Measurements from ENCODE around the gene TMEM132C.

TMEM132C gene

DNA sequence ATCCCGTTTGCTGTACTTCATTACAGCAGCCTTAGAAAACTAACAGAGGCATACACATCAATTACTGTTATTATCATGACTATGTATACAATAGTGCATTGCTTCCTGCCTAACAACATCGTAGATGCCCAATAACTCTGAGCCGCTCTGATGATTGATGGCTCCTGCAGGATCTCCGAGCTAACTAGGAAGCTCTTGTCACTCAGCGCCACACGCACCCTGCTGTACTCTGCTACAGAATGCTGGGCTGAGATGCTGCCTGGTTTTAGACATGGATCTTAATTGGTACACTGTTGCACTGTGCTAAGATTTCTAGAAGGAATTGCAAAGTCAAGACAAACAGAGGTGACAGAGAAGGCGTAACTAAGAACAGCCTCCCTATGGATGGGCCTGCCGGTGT lies 387.5 kb downstream of the TMEM132C start:
- DNase-seq (ENCODE audit: low read depth in 1 of 2, low spot score in 1 of 2): no peak

DNA sequence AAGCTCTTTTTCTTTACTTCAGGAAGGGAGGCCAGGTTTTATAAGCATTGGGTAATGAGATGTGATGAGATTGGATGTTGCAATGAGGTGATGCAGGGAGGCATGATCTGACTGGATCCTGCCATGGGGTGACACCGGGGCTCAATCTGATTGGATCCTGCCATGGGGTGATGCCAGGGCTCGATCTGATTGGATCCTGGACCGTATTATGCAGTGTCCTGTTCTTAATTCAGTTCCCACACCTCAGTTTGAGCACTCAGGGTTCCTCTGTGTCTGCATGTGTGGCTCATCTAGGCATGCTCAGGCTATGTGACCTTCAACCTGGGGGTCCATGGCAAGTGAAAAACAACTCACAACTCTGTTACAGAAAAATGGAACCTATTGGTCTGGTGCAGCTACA lies 390.4 kb downstream of the TMEM132C start:
- DNase-seq (ENCODE audit: low read depth in 1 of 2, low spot score in 1 of 2): no peak

DNA sequence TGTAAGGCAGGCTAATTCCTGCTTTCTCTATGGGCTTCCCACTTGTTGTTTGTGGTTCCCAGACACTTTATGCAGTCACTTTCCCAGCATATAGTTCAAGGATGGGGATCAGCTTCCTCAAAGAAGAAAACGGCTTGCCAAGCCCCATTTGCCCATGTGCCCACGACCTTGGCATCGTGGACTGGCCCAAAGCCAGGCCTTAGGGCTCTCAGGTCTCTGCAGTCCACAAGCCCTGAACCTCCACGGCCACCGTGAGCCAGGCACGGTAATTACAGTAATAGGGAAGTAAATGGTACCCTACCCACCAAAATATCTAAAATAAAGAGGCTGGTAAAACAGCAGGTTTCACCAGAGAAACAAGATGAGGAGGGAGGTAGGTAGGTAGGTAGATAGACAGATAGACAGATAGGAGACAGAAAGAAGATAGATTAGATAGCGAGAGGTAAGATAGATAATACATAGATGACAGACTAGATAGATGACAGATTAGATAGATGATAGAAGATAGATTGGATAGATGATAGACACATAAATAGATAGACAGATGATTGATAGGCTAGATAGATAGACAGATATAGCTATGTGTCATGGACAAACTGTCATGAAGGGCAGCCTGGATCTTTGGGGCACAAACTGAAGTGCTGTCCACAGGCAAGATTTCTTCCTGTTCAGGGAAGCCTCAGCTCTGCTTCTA lies 393.7 kb downstream of the TMEM132C start:
- DNase-seq (ENCODE audit: low read depth in 1 of 2, low spot score in 1 of 2): no peak

DNA sequence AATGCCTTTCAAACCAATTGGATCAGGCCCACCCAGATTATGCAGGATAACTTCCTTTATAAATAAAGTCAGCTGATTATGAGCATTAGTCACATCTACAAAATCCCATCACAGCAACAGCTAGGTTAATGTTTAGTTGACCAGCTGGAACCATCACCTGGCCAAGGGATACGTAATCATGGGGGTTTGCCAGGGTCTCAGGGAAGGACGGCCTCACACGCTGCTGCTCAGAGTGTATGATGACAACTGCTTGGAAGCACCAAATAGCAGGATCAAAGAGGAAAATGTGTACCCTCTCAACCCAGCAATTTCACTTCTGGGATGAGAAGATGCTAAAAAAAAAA lies 394.2 kb downstream of the TMEM132C start:
- no peak for DNase-seq (ENCODE audit: low read depth in 1 of 2, low spot score in 1 of 2)

DNA sequence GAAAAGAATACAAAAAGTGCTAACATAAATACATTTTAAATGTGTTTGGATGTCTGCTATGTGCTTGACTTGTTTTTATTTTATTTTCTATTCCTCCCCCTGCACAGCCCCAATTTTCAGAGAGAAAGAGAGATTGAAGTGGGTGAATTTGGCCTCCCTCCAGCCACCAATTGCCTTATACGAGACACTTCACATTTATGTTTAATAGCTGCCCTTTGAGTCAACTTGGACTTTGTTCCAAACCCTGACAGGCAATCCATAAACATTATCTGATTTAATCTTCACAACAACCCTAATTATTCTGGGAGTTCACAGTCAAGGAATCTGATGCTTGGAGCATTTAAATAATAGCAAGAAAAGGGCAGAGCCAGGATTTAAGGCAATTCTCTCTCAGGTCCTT lies 395.1 kb downstream of the TMEM132C start:
- DNase-seq (ENCODE audit: low read depth in 1 of 2, low spot score in 1 of 2): no peak

DNA sequence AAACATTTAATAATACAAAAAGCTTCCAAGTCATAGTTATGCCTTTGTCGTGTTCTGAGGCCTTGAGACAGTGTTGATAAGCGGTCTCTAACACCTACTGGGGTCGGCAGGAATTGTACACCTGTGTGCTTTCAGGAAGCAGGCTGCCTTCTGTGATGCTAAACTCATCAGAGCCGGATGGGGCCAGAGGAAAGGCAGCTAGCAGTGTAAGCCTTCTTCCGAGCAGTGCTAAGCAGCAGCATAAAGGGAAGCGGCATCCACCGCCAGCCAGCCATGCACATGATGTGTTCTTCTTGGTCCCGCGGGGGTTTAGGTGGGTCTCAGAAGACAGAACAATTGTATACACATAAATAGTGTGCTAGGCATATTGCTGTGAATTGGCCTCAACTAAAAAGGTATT lies 397.5 kb downstream of the TMEM132C start:
- DNase-seq (ENCODE audit: low read depth in 1 of 2, low spot score in 1 of 2): no peak

DNA sequence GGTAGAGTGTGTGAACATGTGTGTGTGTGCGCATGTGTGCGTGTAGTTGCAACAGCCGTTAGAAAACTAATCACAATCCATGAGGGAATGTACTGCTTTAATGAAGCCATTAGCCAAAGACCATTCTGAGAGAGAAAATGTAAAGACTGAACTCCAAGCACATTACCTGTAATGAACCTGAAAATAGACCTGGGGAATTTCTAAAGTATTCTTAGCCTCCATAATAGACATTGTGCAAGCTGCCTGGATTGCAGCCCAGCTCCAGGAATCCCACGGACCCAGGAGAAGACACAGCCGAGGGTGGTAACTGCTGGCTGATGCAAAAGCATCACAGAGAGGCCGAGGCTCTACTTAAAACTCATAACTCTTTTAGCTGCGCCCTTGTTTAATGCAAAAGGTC lies 400.2 kb downstream of the TMEM132C start:
- no peak for DNase-seq (ENCODE audit: low read depth in 1 of 2, low spot score in 1 of 2)

DNA sequence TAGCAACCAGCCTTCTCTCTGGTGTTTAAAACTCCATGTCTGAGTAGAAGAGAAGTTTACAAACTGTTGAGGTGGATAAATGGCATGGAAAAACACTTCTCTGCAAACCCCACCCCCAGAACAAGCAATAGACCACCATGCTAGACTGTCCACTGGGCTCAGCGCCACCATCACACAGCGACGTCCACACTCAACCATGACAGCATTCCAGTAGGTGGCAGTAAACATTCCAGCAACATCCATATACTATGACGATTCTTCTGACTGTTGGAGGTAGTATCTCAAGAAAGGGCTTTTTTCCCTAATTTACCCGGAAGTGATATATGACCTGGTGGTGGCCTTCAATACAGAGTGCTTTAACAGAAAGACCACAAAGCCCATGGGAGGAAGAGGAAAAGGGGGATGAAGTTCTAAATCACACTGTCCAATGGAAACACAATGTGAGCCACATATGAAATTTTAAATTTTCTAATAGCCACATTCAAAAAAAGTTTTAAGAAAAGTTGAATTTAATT lies 404.6 kb downstream of the TMEM132C start:
- DNase-seq (ENCODE audit: low read depth in 1 of 2, low spot score in 1 of 2): no peak

DNA sequence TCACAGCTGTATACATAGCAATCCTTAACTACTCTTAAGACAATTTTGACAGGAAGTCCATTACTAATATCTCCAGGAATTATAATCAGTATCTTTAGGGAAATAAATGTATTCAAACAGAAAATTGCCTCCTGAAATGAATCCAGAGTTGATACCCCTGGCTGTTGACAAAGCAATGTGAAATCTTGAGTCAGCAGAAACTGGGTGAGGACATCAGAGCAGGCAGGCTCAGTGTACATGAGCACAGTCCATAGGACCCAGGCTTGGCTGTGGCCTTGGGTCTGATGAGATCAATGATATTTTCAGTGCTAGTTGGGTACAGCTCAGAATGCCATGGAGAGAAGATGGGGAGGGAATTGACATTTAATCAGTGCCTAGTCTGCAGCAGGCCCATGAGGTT lies 405.5 kb downstream of the TMEM132C start:
- no peak for DNase-seq (ENCODE audit: low read depth in 1 of 2, low spot score in 1 of 2)

DNA sequence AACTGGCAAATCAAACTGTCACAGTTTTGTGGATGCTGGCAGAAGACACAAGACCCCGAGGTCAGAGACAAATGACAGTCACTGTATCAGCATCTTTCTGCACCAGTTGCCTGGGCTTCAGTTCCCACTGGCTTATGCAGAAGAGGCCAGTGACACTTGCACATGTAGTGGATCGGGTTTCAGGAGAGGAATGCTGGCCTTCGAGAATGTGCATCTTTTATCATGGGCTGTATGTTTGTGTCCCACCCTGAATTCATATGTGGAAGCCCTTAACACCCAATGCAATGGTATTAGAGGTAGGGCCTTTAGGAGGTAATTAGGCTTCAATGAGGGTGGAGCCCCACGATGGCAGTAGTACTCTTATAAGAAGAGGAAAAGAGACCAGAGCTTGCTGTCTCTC lies 405.9 kb downstream of the TMEM132C start:
- DNase-seq (ENCODE audit: low read depth in 1 of 2, low spot score in 1 of 2): no peak

DNA sequence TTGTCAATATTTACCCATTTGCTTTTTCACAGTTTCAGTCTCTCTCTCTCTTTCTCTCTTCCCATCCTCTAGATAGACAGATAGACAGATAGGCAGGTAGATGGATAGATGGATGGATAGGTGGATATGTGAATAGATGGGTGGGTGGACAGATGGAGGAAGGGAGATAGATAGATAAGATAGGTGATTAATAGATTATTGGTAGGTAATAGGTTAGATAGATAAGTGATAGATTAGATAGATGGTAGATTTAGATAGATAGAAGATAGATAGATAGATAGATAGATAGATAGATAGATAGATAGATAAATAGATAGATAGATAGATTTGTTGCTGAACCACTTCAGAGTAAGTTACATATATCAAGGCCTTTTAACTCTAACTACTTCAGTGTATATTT lies 408.6 kb downstream of the TMEM132C start:
- DNase-seq (ENCODE audit: low read depth in 1 of 2, low spot score in 1 of 2): no peak

DNA sequence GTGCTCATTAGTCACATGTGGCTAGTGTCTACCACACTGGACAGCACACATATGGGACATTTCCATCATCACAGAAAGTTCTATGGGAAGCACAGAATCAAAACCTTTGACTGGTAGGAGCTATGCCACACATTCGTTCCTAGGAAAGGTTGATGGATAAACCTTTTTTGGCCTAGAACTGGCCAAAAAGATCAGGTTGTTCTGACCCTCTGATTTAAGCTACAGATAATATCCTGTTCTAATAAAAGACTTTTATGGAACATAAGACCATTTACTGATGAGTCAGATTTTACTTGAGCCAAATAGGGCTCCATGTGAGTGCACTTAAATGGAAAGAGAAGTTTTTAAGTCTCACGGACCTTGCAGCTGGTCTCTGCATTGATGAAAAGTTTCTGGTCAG lies 413.6 kb downstream of the TMEM132C start:
- DNase-seq (ENCODE audit: low read depth in 1 of 2, low spot score in 1 of 2): no peak

DNA sequence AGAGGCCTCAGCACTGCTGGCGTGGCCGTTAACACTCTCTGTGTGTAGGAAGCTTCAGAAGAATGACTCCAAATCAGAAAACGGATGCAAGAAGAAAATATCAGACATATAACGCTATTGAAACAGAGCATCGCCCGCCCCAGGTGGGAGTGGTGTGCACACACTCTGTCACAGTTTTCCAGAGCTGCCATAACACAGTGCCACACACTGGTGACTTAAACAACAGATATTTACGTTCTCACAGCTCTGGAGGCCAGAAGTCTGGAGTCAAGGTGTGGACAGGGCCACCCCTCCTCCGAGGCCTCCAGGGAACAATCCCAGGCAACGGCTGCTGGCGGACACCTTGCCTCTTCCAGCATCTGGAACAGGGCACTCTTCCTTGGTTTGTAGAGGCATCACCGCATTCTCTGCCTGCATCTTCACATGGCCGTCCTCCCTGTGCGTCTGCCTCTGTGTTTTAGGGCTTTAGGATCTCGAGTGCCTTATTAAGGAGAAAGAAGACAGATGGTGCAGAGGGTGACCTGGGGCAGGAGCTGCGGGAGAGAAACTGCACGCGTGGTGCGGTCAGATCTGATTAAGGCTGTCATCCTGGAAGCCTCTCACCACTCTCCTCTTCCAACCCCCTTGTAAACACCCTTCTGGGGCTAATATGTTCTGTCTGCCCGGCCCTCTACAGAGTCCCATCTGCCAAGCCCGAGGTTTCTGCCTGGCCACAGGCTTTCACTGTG lies 415.7 kb downstream of the TMEM132C start:
- no peak for DNase-seq (ENCODE audit: low read depth in 1 of 2, low spot score in 1 of 2)

DNA sequence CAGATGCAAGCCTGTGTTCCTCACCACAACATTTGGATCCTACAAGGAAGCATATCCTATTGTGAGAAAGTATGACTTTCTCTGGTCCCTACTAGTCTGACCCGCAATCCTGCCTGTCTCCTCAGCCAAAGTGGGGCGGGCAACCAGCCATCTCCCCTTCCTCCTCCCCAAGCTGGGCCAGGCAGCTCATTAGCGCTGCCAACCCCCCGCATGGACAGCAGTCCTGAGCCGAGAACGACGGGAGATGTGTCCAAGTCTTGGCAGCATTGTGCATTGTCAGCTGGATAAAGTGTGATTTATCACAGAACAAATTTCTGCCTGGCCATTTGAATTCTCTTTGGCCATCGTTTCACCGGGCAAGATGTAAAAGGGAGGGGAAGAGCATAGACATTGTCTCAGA lies 417.4 kb downstream of the TMEM132C start:
- no peak for DNase-seq (ENCODE audit: low read depth in 1 of 2, low spot score in 1 of 2)

DNA sequence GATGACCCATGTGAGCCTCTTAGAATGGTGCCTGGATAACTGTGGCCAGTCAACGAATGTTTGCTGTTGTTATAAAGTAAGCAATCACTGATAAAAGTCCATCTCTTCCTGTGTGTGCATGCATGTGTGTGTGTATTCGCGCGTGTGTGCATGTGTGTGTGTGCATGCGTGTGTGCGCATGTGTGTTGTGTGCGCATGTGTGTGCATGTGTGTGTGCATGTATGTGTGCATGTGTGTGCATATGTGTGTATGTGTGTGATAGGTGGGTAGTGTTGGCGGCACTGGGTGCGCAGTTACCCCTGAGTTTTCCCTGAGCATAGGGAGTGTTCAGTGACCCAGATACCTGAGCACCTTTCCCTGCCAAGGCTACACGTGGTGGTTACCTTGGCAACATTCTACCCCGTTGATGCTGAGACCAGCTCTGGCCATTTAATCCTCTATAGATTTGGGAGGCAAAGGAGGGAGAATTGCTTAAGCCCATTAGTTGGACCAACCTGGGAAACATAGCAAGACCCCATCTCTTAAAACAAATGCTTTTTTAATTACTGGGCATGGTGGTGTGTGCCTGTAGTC lies 419.0 kb downstream of the TMEM132C start:
- no peak for DNase-seq (ENCODE audit: low read depth in 1 of 2, low spot score in 1 of 2)

DNA sequence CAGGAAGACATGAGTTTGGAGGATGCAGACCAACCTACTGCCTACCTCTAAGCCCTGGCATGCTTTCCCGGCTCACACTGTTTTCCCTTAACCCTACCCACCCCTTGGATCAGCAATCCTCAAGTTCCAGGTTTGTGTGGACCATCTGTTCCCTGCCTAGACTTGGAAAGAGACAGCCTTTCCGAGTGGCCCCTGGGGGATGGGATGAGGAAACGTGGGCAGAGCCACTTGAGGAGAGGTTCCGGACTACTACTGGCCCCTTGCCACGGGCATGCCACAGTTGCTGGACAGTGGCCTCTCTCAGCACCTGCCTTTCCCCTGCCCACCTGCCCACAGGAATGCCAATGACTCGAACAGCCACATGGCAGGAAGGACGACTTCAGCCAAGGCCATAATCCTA lies 420.9 kb downstream of the TMEM132C start:
- DNase-seq (ENCODE audit: low read depth in 1 of 2, low spot score in 1 of 2): no peak

DNA sequence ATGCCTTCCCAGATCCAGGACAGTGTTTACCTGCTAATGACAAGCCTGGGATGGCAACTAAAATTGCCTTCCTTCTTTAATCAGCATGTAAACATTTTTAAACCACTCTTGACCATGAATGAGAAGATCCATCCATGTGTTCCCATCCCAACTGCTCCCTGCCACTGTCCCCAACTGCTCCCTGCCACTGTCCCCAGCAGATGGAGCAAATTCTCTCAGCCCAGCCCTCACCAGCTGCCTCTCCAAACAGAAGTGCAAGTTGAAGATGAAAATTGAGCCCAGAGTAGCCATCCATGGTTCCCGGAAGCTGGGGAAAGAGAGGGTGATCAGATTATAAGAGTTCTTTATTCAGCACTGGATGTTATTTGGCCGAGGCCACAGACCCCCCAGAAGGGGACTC lies 423.7 kb downstream of the TMEM132C start:
- no peak for DNase-seq (ENCODE audit: low read depth in 1 of 2, low spot score in 1 of 2)

DNA sequence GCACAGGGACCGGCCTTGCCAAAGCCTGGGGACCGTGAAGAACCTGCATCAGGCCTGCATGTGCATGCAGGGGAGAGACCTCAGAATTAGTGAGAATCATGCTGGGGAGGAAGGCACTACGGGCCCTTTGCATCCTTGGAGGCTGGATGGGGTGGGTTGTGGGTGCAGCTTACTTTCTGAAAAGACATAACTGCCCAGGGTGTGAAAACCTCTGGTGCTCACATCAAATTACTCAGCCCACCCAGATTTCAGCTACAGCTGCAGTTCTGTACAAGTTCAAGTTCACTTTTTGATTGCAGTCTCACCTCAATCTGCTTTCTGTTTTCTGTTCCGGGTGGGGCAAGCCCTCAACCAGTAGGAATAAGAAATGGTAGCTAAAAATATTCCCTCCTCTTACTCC lies 426.1 kb downstream of the TMEM132C start:
- no peak for DNase-seq (ENCODE audit: low read depth in 1 of 2, low spot score in 1 of 2)

DNA sequence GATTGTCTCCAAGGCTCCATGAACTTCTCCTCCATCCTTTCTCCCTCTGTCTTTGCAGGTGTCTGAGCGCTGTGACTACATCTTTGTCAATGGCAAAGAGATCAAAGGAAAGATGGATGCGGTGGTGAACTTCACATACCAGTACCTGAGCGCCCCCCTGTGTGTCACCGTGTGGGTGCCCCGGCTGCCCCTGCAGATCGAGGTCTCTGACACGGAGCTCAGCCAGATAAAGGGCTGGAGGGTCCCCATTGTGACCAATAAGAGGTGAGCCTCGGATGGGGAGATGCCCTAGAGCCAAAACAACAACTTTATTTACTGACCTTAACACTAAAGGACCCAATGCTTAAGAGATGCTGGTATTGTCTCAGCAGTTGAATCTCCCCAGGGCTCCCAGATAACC lies 426.8 kb downstream of the TMEM132C start:
- no peak for DNase-seq (ENCODE audit: low read depth in 1 of 2, low spot score in 1 of 2)

DNA sequence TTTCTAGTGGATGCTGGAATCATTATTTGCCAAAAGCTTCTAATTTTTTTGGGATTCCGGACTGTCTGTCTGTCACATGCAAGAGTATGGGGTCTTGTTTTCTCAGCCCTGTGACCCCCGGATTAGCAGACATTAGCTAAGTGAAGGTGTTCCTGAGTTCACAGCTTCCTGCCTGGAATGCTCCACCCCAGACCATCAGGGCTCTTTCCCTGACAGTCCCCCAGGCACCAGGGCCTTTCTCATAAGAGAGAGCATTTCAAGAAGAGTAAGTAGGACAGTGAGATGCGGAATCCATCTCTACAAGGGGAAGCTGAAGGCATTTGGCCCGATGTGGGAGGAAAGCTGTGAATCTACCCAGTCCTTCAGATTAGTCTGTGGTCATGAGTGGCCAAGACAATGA lies 427.5 kb downstream of the TMEM132C start:
- no peak for DNase-seq (ENCODE audit: low read depth in 1 of 2, low spot score in 1 of 2)

DNA sequence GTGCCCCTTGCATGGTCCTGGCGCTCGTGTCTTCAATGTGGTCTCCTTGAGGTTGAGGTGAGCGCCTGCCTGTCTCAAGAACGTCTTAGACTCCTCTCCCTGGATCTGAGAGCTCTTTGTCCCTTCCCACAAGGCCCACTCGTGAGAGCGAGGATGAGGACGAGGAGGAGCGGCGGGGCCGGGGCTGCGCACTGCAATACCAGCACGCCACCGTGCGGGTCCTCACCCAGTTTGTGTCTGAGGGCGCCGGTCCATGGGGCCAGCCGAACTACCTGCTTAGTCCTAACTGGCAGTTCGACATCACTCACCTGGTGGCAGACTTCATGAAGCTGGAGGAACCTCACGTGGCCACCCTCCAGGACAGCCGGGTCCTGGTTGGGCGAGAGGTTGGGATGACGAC lies 428.7 kb downstream of the TMEM132C start:
- DNase-seq (ENCODE audit: low read depth in 1 of 2, low spot score in 1 of 2): no peak

DNA sequence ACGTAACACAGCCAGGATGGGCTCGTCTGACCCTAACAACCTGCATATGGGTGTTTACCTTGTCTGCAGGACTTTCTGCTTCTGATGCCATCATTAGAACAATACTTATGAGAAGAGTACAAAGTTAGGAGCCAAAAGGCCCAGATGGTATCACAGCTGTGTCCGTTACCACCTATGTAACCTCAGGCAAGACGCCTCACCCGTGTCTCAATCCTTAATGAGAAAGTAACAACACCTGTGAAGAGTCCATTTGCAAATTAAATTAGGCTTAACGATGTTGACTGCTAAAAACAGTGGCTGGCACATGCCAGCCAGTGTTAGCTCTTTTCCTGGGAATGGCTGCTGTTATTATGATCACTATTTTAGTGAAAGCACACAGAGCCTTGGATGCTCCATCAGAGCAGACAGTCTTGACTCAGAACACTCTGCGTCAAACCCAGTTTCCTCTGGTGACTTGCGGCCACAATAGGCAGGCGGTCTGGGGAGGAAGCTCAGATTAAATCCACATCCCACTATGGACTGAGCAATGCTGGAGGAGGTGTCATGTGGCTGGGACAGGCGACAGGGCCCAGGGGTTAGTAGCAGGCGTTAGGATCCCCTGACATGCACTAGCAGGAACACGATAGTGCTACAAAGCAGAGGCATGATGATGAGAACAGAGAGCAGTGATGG lies 431.5 kb downstream of the TMEM132C start:
- no peak for DNase-seq (ENCODE audit: low read depth in 1 of 2, low spot score in 1 of 2)

All from activated CD4-positive, alpha-beta T cell treated with anti-CD3 and anti-CD28 coated beads, Interleukin-2, amount 50 U/mL, for 24 hours (primary cell).